Progenitor cell of endocrine pancreas (in vitro differentiated cells): ENCODE measurements around the gene FGFR2. TPM values are rescaled to one million over a fixed set of nuclear protein-coding genes. Genes with fewer than 3 reads are reported as not detected.

Experiments
- DNase-seq: peaks from one replicate; pipeline ENCODE4 v3.0.0; 2021; ENCODE audit warnings: low spot score; ENCODE audit not compliant: unreplicated experiment
- H3K27ac Mint-ChIP-seq: 2 replicates; pipeline ENCODE4 v1.8.0; 2021; ENCODE audit warnings: mild to moderate bottlenecking, moderate library complexity, mixed read lengths
- H3K27me3 Mint-ChIP-seq: 2 replicates; pipeline ENCODE4 v1.8.0; 2021; ENCODE audit warnings: mixed read lengths
- H3K36me3 Mint-ChIP-seq: 2 replicates; pipeline ENCODE4 v1.8.0; 2022; ENCODE audit warnings: mixed read lengths; ENCODE audit not compliant: insufficient read depth
- H3K4me1 Mint-ChIP-seq: 2 replicates; pipeline ENCODE4 v1.8.0; 2021; ENCODE audit warnings: low read depth, mixed read lengths
- H3K4me3 Mint-ChIP-seq: 2 replicates; pipeline ENCODE4 v1.8.0; 2021; ENCODE audit warnings: low read depth, mild to moderate bottlenecking, moderate library complexity, mixed read lengths
- H3K9me3 Mint-ChIP-seq: 2 replicates; pipeline ENCODE4 v1.8.0; 2021; ENCODE audit warnings: low read depth, mixed read lengths
- total RNA-seq: library from RNA; stranded (reverse); gene quantifications from 2 replicates; pipeline ENCODE4 v1.2.1, GENCODE V29; 2021
- TF ChIP-seq, protein P1 (sequence below): fragments of 200-600 bp; sonication (generic); IDR thresholded peaks from one replicate; pipeline ENCODE4 v1.5.0; 2021; ENCODE audit warnings: antibody characterized with exemption, mild to moderate bottlenecking; ENCODE audit not compliant: unreplicated experiment

Gene FGFR2
- total RNA-seq, 1 donor from 2014 or later = 146 TPM

GRCh38 chr10:121459279-121459621 is 139.0 kb downstream of the FGFR2 start:
- H3K36me3 Mint-ChIP-seq = no peaks in the 10 kb centered on the region
- peaks cover 3% of the 10 kb centered on the region for H3K27me3 Mint-ChIP-seq
- peaks cover 13% of the 10 kb centered on the region for H3K4me1 Mint-ChIP-seq
- peaks cover 3% of the 10 kb centered on the region for H3K9me3 Mint-ChIP-seq
- TF ChIP-seq, protein P1, sequence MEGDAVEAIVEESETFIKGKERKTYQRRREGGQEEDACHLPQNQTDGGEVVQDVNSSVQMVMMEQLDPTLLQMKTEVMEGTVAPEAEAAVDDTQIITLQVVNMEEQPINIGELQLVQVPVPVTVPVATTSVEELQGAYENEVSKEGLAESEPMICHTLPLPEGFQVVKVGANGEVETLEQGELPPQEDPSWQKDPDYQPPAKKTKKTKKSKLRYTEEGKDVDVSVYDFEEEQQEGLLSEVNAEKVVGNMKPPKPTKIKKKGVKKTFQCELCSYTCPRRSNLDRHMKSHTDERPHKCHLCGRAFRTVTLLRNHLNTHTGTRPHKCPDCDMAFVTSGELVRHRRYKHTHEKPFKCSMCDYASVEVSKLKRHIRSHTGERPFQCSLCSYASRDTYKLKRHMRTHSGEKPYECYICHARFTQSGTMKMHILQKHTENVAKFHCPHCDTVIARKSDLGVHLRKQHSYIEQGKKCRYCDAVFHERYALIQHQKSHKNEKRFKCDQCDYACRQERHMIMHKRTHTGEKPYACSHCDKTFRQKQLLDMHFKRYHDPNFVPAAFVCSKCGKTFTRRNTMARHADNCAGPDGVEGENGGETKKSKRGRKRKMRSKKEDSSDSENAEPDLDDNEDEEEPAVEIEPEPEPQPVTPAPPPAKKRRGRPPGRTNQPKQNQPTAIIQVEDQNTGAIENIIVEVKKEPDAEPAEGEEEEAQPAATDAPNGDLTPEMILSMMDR = no peak
- H3K27ac Mint-ChIP-seq = no peak overlapping the region
- no peak overlapping the region for H3K4me3 Mint-ChIP-seq
- DNase-seq = no peak

DNA sequence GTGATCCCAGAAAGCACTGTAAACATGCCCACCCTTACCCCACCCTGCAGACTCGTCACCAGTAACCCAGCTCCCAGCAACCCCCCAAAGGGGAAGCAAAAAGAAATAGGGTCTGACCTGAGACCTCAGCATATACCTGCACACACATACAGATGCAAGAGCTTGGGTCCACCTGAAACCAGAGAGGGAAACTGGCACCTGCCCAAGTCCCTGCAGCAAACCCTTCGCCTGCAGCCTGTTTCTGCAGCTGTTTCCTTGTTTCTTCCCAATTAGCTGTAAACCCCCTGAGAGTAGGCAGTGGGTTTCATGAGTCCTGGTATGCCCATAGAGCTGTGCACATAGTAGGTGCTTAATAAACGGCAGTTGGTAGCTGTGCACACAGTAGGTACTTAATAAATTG is 140.5 kb downstream of the FGFR2 start:
- peaks cover 3% of the 10 kb centered on the region for H3K27me3 Mint-ChIP-seq
- no peak overlapping the region for H3K27ac Mint-ChIP-seq
- DNase-seq = no peak
- H3K9me3 Mint-ChIP-seq = peaks cover 3% of the 10 kb centered on the region
- no peaks in the 10 kb centered on the region for H3K36me3 Mint-ChIP-seq
- H3K4me1 Mint-ChIP-seq = peaks cover 22% of the 10 kb centered on the region
- TF ChIP-seq, protein P1 = no peak
- H3K4me3 Mint-ChIP-seq = no peak overlapping the region

GRCh38 chr10:121455377-121455776 is 142.9 kb downstream of the FGFR2 start:
- peaks cover 36% of the 10 kb centered on the region for H3K4me1 Mint-ChIP-seq
- H3K27me3 Mint-ChIP-seq = peaks cover 3% of the 10 kb centered on the region
- TF ChIP-seq, protein P1 = no peak
- no peaks in the 10 kb centered on the region for H3K36me3 Mint-ChIP-seq
- peak overlapping the region; percentile 80 for H3K27ac Mint-ChIP-seq
- DNase-seq = no peak
- peaks cover 3% of the 10 kb centered on the region for H3K9me3 Mint-ChIP-seq
- H3K4me3 Mint-ChIP-seq = no peak overlapping the region

DNA sequence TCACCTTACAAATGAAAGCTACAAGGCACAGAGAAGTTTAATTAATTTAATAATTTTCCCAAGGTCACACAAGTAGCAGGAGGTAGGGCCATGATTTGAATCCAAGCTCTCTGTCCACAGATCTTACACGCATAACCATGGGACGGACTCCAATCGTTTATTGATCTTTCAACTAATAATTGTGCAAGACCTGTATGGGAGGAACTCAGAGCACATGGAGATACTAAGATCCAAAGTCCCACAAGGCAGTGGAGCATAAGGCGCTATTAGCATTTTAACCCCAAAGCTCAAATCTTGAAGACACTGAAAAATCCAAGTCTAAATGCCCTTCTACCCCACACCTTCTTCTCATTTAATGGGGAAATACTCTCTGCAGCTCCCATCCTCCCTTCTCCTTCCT is 143.5 kb downstream of the FGFR2 start:
- peaks cover 42% of the 10 kb centered on the region for H3K4me1 Mint-ChIP-seq
- H3K9me3 Mint-ChIP-seq = peaks cover 3% of the 10 kb centered on the region
- DNase-seq = no peak
- H3K27ac Mint-ChIP-seq = peak overlapping the region; percentile 80
- H3K4me3 Mint-ChIP-seq = no peak overlapping the region
- no peaks in the 10 kb centered on the region for H3K36me3 Mint-ChIP-seq
- TF ChIP-seq, protein P1 = no peak
- peaks cover 3% of the 10 kb centered on the region for H3K27me3 Mint-ChIP-seq

DNA sequence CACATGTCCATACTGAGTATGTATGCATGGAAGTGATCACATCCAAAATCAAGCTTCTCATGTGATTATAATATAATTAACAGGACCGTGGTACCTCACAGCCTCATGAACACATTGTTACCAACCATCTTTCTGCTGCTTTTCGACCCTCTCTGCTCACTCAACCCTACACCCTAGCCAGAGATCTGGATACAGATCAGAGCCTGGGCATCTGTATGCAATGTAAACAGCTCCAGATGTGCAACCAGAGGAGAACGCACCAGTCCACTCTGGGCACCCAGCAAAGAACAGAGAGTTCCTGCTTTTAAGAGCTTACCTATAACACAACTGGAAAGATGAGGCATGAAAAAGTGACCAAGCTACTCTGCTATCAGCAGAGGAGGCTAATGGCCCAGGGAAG is 145.1 kb downstream of the FGFR2 start:
- Mint-ChIP-seq H3K27ac (peak overlapping the region; percentile 74), H3K4me1 (peaks cover 54% of the 10 kb centered on the region), H3K9me3 (peaks cover 3% of the 10 kb centered on the region), H3K4me3 (no peak overlapping the region), H3K27me3 (no peaks in the 10 kb centered on the region), H3K36me3 (no peaks in the 10 kb centered on the region)
- no peak for DNase-seq
- TF ChIP-seq, protein P1 = no peak
